Retinal pigment epithelial cell (primary cell): ENCODE results near the gene PTPN1.

Experiments
- DNase-seq: peaks from one replicate; pipeline ENCODE4 v3.0.0-alpha.2; 2010; ENCODE audit warnings: low read depth
- H3K4me3 ChIP-seq: 2 replicates; pipeline ENCODE4 v1.5.1; 2011; ENCODE audit warnings: mild to moderate bottlenecking, low read length, control low read depth, moderate library complexity
- CTCF ChIP-seq: conservative IDR thresholded peaks from 2 replicates; pipeline ENCODE4 v1.5.1; 2011; ENCODE audit warnings: low read depth, low read length, control low read depth, inconsistent platforms

PTPN1 gene

GRCh38 chr20:50508171-50508755 is 1.9 kb upstream of the PTPN1 start:
- H3K4me3 ChIP-seq: no peak overlapping the region
- no peak for TF ChIP-seq CTCF
- DNase-seq: no peak

- DNase-seq: no peak
- peak overlapping the region; percentile 98 for H3K4me3 ChIP-seq
- no peak for TF ChIP-seq CTCF
Measured at GRCh38 chr20:50510706-50511542, 741 bp downstream of the PTPN1 start.

GRCh38 chr20:50512323-50512722 is 2.1 kb downstream of the PTPN1 start:
- DNase-seq: no peak
- H3K4me3 ChIP-seq: peak overlapping the region; percentile 98
- no peak for TF ChIP-seq CTCF

- peak overlapping the region; percentile 98 for H3K4me3 ChIP-seq
- no peak for TF ChIP-seq CTCF
- no peak for DNase-seq
Measured at GRCh38 chr20:50513169-50514034, 3.2 kb downstream of the PTPN1 start.

- no peak for TF ChIP-seq CTCF
- peak overlapping the region; percentile 98 for H3K4me3 ChIP-seq
- DNase-seq: no peak
Measured at GRCh38 chr20:50514035-50514337, 3.8 kb downstream of the PTPN1 start.

- no peak for DNase-seq
- no peak for TF ChIP-seq CTCF
- H3K4me3 ChIP-seq: no peak overlapping the region
Measured at GRCh38 chr20:50514750-50515149, 4.6 kb downstream of the PTPN1 start.
